Measurements from ENCODE around the gene DCC.

The DCC gene

GRCh38 chr18:52936931-52937330 lies 596.9 kb downstream of the DCC start:
- no peak overlapping the region for H3K18ac ChIP-seq (ENCODE audit: low read depth in 1 of 2, low read length in 2 of 2)
- no CpG with 5 or more reads among the region's 1 CpG for whole genome bisulfite sequencing
- H3K9me3 ChIP-seq (ENCODE audit: control insufficient read depth, low read length): peaks cover 3% of the 10 kb centered on the region
- no peak overlapping the region for H3K4me2 ChIP-seq (ENCODE audit: low read length, poor library complexity, severe bottlenecking)
- H3K36me3 ChIP-seq (ENCODE audit: control insufficient read depth in 1 of 2, insufficient read depth in 2 of 2, low read depth in 1 of 2, low read length in 2 of 2): no peaks in the 10 kb centered on the region
- no peak overlapping the region for H3K4ac ChIP-seq (ENCODE audit: low read depth in 1 of 2, low read length in 2 of 2)
- no peak overlapping the region for H2AFZ ChIP-seq (ENCODE audit: low read depth, low read length)
- no peak overlapping the region for H3K14ac ChIP-seq (ENCODE audit: low read length in 2 of 2)
- H3K9ac ChIP-seq (ENCODE audit: low read length): no peak overlapping the region
- H3K4me1 ChIP-seq (ENCODE audit: control insufficient read depth, insufficient read depth, low read depth, low read length): no peaks in the 10 kb centered on the region
- H3K4me3 ChIP-seq (ENCODE audit: insufficient read depth in 1 of 2, low read depth in 1 of 2, low read length in 2 of 2): no peak overlapping the region
- H2BK12ac ChIP-seq (ENCODE audit: low read length in 2 of 2): no peak overlapping the region
- no peaks in the 10 kb centered on the region for H3K27me3 ChIP-seq (ENCODE audit: control insufficient read depth in 1 of 2, insufficient read depth in 1 of 2, low read length in 2 of 2)
- H2BK15ac ChIP-seq (ENCODE audit: low read depth, poor library complexity, severe bottlenecking): no peak overlapping the region
- H2BK5ac ChIP-seq (ENCODE audit: low read depth, low read length, poor library complexity, severe bottlenecking): no peak overlapping the region
- no peak overlapping the region for H3K27ac ChIP-seq (ENCODE audit: low read length, poor library complexity, severe bottlenecking)
- H2BK120ac ChIP-seq (ENCODE audit: low read depth, low read length): no peak overlapping the region
- no peak overlapping the region for H4K91ac ChIP-seq (ENCODE audit: low read length)
- H3K79me1 ChIP-seq (replicated peaks; ENCODE audit: low read length, poor library complexity, severe bottlenecking): no peaks in the 10 kb centered on the region
- DNase-seq: no peak
- H3K23ac ChIP-seq (ENCODE audit: low read length in 2 of 2): no peak overlapping the region
- no peak overlapping the region for H2AK5ac ChIP-seq (ENCODE audit: low read length, severe bottlenecking)
- no peak overlapping the region for H4K8ac ChIP-seq (ENCODE audit: low read length)

GRCh38 chr18:52937840-52938239 lies 597.8 kb downstream of the DCC start:
- no peak overlapping the region for H3K14ac ChIP-seq (ENCODE audit: low read length in 2 of 2)
- H3K4me1 ChIP-seq (ENCODE audit: control insufficient read depth, insufficient read depth, low read depth, low read length): no peaks in the 10 kb centered on the region
- no peaks in the 10 kb centered on the region for H3K36me3 ChIP-seq (ENCODE audit: control insufficient read depth in 1 of 2, insufficient read depth in 2 of 2, low read depth in 1 of 2, low read length in 2 of 2)
- H3K4me2 ChIP-seq (ENCODE audit: low read length, poor library complexity, severe bottlenecking): no peak overlapping the region
- no peak overlapping the region for H4K91ac ChIP-seq (ENCODE audit: low read length)
- no peak for DNase-seq
- no peak overlapping the region for H2AK5ac ChIP-seq (ENCODE audit: low read length, severe bottlenecking)
- H2BK120ac ChIP-seq (ENCODE audit: low read depth, low read length): no peak overlapping the region
- H3K9ac ChIP-seq (ENCODE audit: low read length): no peak overlapping the region
- H2AFZ ChIP-seq (ENCODE audit: low read depth, low read length): no peak overlapping the region
- H3K27me3 ChIP-seq (ENCODE audit: control insufficient read depth in 1 of 2, insufficient read depth in 1 of 2, low read length in 2 of 2): no peaks in the 10 kb centered on the region
- H3K4me3 ChIP-seq (ENCODE audit: insufficient read depth in 1 of 2, low read depth in 1 of 2, low read length in 2 of 2): no peak overlapping the region
- no peak overlapping the region for H2BK5ac ChIP-seq (ENCODE audit: low read depth, low read length, poor library complexity, severe bottlenecking)
- H3K18ac ChIP-seq (ENCODE audit: low read depth in 1 of 2, low read length in 2 of 2): no peak overlapping the region
- no peak overlapping the region for H3K27ac ChIP-seq (ENCODE audit: low read length, poor library complexity, severe bottlenecking)
- H2BK15ac ChIP-seq (ENCODE audit: low read depth, poor library complexity, severe bottlenecking): no peak overlapping the region
- WGBS: 82% methylated on average over 4 of the region's 6 CpGs
- H2BK12ac ChIP-seq (ENCODE audit: low read length in 2 of 2): no peak overlapping the region
- H3K79me1 ChIP-seq (replicated peaks; ENCODE audit: low read length, poor library complexity, severe bottlenecking): no peaks in the 10 kb centered on the region
- H3K9me3 ChIP-seq (ENCODE audit: control insufficient read depth, low read length): peaks cover 3% of the 10 kb centered on the region
- H4K8ac ChIP-seq (ENCODE audit: low read length): no peak overlapping the region
- H3K23ac ChIP-seq (ENCODE audit: low read length in 2 of 2): no peak overlapping the region
- no peak overlapping the region for H3K4ac ChIP-seq (ENCODE audit: low read depth in 1 of 2, low read length in 2 of 2)

DNA sequence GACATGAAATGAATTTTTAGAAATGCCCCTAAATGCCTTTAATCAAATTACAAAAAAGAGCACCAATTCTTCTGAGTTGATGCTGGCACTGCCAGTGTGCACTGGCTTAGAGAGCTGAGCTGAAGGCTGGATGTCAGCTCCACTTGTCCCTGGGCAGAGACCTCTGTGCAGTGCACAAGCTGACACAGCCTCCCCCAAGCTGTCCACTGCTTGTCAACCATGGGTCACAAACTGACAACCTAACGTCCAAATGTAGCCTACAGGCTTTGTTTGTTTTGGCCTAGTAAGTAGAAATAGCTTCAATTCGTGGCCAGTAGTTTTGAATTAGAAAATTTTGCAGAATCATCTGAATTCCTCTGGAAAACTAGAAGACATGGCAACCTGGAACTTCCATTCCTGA lies 605.6 kb downstream of the DCC start:
- DNase-seq: no peak

GRCh38 chr18:52948868-52949444 lies 609.0 kb downstream of the DCC start:
- no peaks in the 10 kb centered on the region for H3K4me1 ChIP-seq (ENCODE audit: control insufficient read depth, insufficient read depth, low read depth, low read length)
- no peak overlapping the region for H2AK5ac ChIP-seq (ENCODE audit: low read length, severe bottlenecking)
- no peaks in the 10 kb centered on the region for H3K9me3 ChIP-seq (ENCODE audit: control insufficient read depth, low read length)
- H2BK15ac ChIP-seq (ENCODE audit: low read depth, poor library complexity, severe bottlenecking): no peak overlapping the region
- H3K9ac ChIP-seq (ENCODE audit: low read length): no peak overlapping the region
- no peaks in the 10 kb centered on the region for H3K27me3 ChIP-seq (ENCODE audit: control insufficient read depth in 1 of 2, insufficient read depth in 1 of 2, low read length in 2 of 2)
- no peak overlapping the region for H3K14ac ChIP-seq (ENCODE audit: low read length in 2 of 2)
- no peak overlapping the region for H3K4ac ChIP-seq (ENCODE audit: low read depth in 1 of 2, low read length in 2 of 2)
- H4K91ac ChIP-seq (ENCODE audit: low read length): no peak overlapping the region
- no peak overlapping the region for H3K4me2 ChIP-seq (ENCODE audit: low read length, poor library complexity, severe bottlenecking)
- no peaks in the 10 kb centered on the region for H3K79me1 ChIP-seq (replicated peaks; ENCODE audit: low read length, poor library complexity, severe bottlenecking)
- no peaks in the 10 kb centered on the region for H3K36me3 ChIP-seq (ENCODE audit: control insufficient read depth in 1 of 2, insufficient read depth in 2 of 2, low read depth in 1 of 2, low read length in 2 of 2)
- H3K18ac ChIP-seq (ENCODE audit: low read depth in 1 of 2, low read length in 2 of 2): no peak overlapping the region
- H3K23ac ChIP-seq (ENCODE audit: low read length in 2 of 2): no peak overlapping the region
- no peak overlapping the region for H3K4me3 ChIP-seq (ENCODE audit: insufficient read depth in 1 of 2, low read depth in 1 of 2, low read length in 2 of 2)
- no CpG with 5 or more reads among the region's 1 CpG for WGBS
- no peak overlapping the region for H2BK120ac ChIP-seq (ENCODE audit: low read depth, low read length)
- no peak overlapping the region for H3K27ac ChIP-seq (ENCODE audit: low read length, poor library complexity, severe bottlenecking)
- no peak for DNase-seq
- no peak overlapping the region for H4K8ac ChIP-seq (ENCODE audit: low read length)
- H2BK5ac ChIP-seq (ENCODE audit: low read depth, low read length, poor library complexity, severe bottlenecking): no peak overlapping the region
- H2BK12ac ChIP-seq (ENCODE audit: low read length in 2 of 2): no peak overlapping the region
- no peak overlapping the region for H2AFZ ChIP-seq (ENCODE audit: low read depth, low read length)

More for the DNA sequence above, 605.6 kb downstream of the DCC start:
- no peak overlapping the region for H3K4me3 ChIP-seq (ENCODE audit: insufficient read depth in 1 of 2, low read depth in 1 of 2, low read length in 2 of 2)
- no peak overlapping the region for H3K4me2 ChIP-seq (ENCODE audit: low read length, poor library complexity, severe bottlenecking)
- no peak overlapping the region for H2AK5ac ChIP-seq (ENCODE audit: low read length, severe bottlenecking)
- H3K4me1 ChIP-seq (ENCODE audit: control insufficient read depth, insufficient read depth, low read depth, low read length): no peaks in the 10 kb centered on the region
- H2BK12ac ChIP-seq (ENCODE audit: low read length in 2 of 2): no peak overlapping the region
- no peak overlapping the region for H3K4ac ChIP-seq (ENCODE audit: low read depth in 1 of 2, low read length in 2 of 2)
- H3K9me3 ChIP-seq (ENCODE audit: control insufficient read depth, low read length): no peaks in the 10 kb centered on the region
- H4K8ac ChIP-seq (ENCODE audit: low read length): no peak overlapping the region
- no peak overlapping the region for H3K14ac ChIP-seq (ENCODE audit: low read length in 2 of 2)
- H3K18ac ChIP-seq (ENCODE audit: low read depth in 1 of 2, low read length in 2 of 2): no peak overlapping the region
- H3K23ac ChIP-seq (ENCODE audit: low read length in 2 of 2): no peak overlapping the region
- H3K79me1 ChIP-seq (replicated peaks; ENCODE audit: low read length, poor library complexity, severe bottlenecking): no peaks in the 10 kb centered on the region
- H2AFZ ChIP-seq (ENCODE audit: low read depth, low read length): no peak overlapping the region
- no peak overlapping the region for H2BK120ac ChIP-seq (ENCODE audit: low read depth, low read length)
- no peak overlapping the region for H4K91ac ChIP-seq (ENCODE audit: low read length)
- H3K27ac ChIP-seq (ENCODE audit: low read length, poor library complexity, severe bottlenecking): no peak overlapping the region
- H3K36me3 ChIP-seq (ENCODE audit: control insufficient read depth in 1 of 2, insufficient read depth in 2 of 2, low read depth in 1 of 2, low read length in 2 of 2): no peaks in the 10 kb centered on the region
- H2BK15ac ChIP-seq (ENCODE audit: low read depth, poor library complexity, severe bottlenecking): no peak overlapping the region
- 8% methylated on average over 1 of the region's 2 CpGs for WGBS
- no peaks in the 10 kb centered on the region for H3K27me3 ChIP-seq (ENCODE audit: control insufficient read depth in 1 of 2, insufficient read depth in 1 of 2, low read length in 2 of 2)
- H2BK5ac ChIP-seq (ENCODE audit: low read depth, low read length, poor library complexity, severe bottlenecking): no peak overlapping the region
- no peak overlapping the region for H3K9ac ChIP-seq (ENCODE audit: low read length)

All from mesenchymal stem cell (in vitro differentiated cells and primary cell).